Measurements from ENCODE around the gene CHCHD3.
A peak's percentile ranks its signal among the peaks of the same experiment; 100 is the strongest.

The CHCHD3 gene

DNA sequence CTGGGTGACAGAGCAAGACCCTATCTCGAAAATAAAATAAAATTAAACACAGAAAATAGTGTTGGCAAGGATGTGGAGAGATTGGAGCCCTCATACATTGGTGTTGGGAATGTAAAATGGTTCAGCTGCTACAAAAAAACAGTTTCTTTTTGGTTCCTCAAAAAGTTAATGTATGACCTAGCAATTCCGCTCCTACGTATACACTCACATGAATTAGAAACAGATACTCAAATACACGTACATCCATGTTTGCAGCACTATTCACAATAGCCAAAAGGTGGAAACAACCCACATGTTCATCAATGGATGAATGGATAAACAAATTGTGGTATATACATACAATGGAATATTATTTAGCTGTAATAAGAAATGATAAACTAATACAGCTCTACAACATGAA, 28.4 kb upstream of the CHCHD3 start:
- Histone ChIP-seq H3K27me3 (ENCODE audit: control insufficient read depth in 1 of 2, insufficient read depth in 2 of 2, low read length in 2 of 2) (no peaks in the 10 kb centered on the region), H3K36me3 (ENCODE audit: insufficient read depth, low read length) (no peaks in the 10 kb centered on the region), H3K9ac (ENCODE audit: low read length) (no peak overlapping the region), H3K9me3 (ENCODE audit: low read length) (no peaks in the 10 kb centered on the region), H3K27ac (ENCODE audit: low read depth, low read length) (no peak overlapping the region), H3K4me3 (ENCODE audit: low read depth in 1 of 2, low read length in 2 of 2) (no peak overlapping the region), H3K4me1 (ENCODE audit: insufficient read depth, low read length) (no peaks in the 10 kb centered on the region)

- no peaks in the 10 kb centered on the region for H3K36me3 ChIP-seq (ENCODE audit: insufficient read depth, low read length)
- H3K27ac ChIP-seq (ENCODE audit: low read depth, low read length) = no peak overlapping the region
- no peaks in the 10 kb centered on the region for H3K4me1 ChIP-seq (ENCODE audit: insufficient read depth, low read length)
- no peaks in the 10 kb centered on the region for H3K27me3 ChIP-seq (ENCODE audit: control insufficient read depth in 1 of 2, insufficient read depth in 2 of 2, low read length in 2 of 2)
- no peak overlapping the region for H3K9ac ChIP-seq (ENCODE audit: low read length)
- no peak overlapping the region for H3K4me3 ChIP-seq (ENCODE audit: low read depth in 1 of 2, low read length in 2 of 2)
- H3K9me3 ChIP-seq (ENCODE audit: low read length) = no peaks in the 10 kb centered on the region
Observed at GRCh38 chr7:133109816-133110215, 27.9 kb upstream of the CHCHD3 start.

DNA sequence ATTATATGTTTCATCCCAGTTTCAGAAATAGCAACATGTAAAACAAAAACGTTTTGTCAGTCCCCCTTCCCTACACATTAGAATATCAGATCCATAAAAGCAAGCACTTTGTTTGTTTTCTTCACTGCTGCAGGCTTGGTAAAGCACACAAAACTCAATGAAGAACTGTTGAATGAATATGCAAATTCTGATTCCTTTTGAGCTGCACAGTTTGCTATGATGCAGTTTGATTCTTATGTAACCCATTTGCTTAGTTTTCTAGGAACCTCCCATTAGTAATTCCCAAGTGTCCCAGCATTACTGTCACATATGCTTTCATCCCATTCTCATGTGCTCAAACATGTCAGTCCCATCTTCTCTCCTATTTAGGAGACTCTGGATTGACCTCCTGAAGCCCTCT, 26.1 kb upstream of the CHCHD3 start:
- H3K9me3 ChIP-seq (ENCODE audit: low read length) = no peaks in the 10 kb centered on the region
- no peak overlapping the region for H3K27ac ChIP-seq (ENCODE audit: low read depth, low read length)
- H3K4me3 ChIP-seq (ENCODE audit: low read depth in 1 of 2, low read length in 2 of 2) = no peak overlapping the region

GRCh38 chr7:133102276-133103060, 20.6 kb upstream of the CHCHD3 start:
- H3K27ac ChIP-seq (ENCODE audit: low read depth, low read length) = no peak overlapping the region
- no peak overlapping the region for H3K4me3 ChIP-seq (ENCODE audit: low read depth in 1 of 2, low read length in 2 of 2)
- H3K36me3 ChIP-seq (ENCODE audit: insufficient read depth, low read length) = no peaks in the 10 kb centered on the region
- H3K27me3 ChIP-seq (ENCODE audit: control insufficient read depth in 1 of 2, insufficient read depth in 2 of 2, low read length in 2 of 2) = no peaks in the 10 kb centered on the region
- no peaks in the 10 kb centered on the region for H3K4me1 ChIP-seq (ENCODE audit: insufficient read depth, low read length)
- H3K9ac ChIP-seq (ENCODE audit: low read length) = no peak overlapping the region
- no peaks in the 10 kb centered on the region for H3K9me3 ChIP-seq (ENCODE audit: low read length)

More for the DNA sequence above, 26.1 kb upstream of the CHCHD3 start:
- H3K4me1 ChIP-seq (ENCODE audit: insufficient read depth, low read length) = no peaks in the 10 kb centered on the region
- H3K27me3 ChIP-seq (ENCODE audit: control insufficient read depth in 1 of 2, insufficient read depth in 2 of 2, low read length in 2 of 2) = no peaks in the 10 kb centered on the region
- no peak overlapping the region for H3K9ac ChIP-seq (ENCODE audit: low read length)
- no peaks in the 10 kb centered on the region for H3K36me3 ChIP-seq (ENCODE audit: insufficient read depth, low read length)

DNA sequence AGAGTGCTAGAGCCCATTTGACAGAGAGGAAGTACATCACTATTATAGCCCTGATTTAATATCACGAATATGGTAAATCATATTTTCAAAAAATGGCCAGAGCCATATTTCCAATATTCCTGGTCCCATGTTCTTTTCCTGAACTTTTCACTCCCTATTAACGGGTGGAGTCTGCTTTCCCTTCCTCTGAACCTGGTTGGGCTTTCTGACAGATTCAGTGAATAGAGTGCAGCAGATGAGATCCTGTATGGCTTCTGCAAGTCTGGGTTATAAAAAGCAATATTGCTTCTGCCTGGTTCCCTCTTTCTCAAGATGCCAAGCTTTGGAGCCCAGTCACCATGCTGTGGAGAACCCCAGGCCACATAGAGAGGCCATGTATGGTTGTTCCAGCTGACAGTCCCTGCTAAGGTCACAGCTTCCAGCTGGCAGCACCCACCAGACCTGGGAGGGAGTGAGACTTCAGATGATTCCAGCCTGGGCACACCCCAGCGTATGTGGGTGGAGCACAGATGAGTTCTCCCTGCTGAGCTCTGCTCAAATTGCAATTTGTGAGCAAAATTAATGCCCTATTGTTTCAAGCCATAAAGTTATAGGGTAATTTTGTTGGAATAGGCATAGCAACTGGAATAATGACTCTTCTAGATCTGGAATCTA, 17.9 kb upstream of the CHCHD3 start:
- no peaks in the 10 kb centered on the region for H3K36me3 ChIP-seq (ENCODE audit: insufficient read depth, low read length)
- no peak overlapping the region for H3K27ac ChIP-seq (ENCODE audit: low read depth, low read length)
- H3K9ac ChIP-seq (ENCODE audit: low read length) = no peak overlapping the region
- no peaks in the 10 kb centered on the region for H3K27me3 ChIP-seq (ENCODE audit: control insufficient read depth in 1 of 2, insufficient read depth in 2 of 2, low read length in 2 of 2)
- no peak overlapping the region for H3K4me3 ChIP-seq (ENCODE audit: low read depth in 1 of 2, low read length in 2 of 2)
- no peaks in the 10 kb centered on the region for H3K4me1 ChIP-seq (ENCODE audit: insufficient read depth, low read length)
- no peaks in the 10 kb centered on the region for H3K9me3 ChIP-seq (ENCODE audit: low read length)

- Histone ChIP-seq H3K27me3 (ENCODE audit: control insufficient read depth in 1 of 2, insufficient read depth in 2 of 2, low read length in 2 of 2) (no peaks in the 10 kb centered on the region), H3K36me3 (ENCODE audit: insufficient read depth, low read length) (no peaks in the 10 kb centered on the region), H3K4me1 (ENCODE audit: insufficient read depth, low read length) (no peaks in the 10 kb centered on the region), H3K9me3 (ENCODE audit: low read length) (no peaks in the 10 kb centered on the region), H3K4me3 (ENCODE audit: low read depth in 1 of 2, low read length in 2 of 2) (no peak overlapping the region), H3K9ac (ENCODE audit: low read length) (no peak overlapping the region), H3K27ac (ENCODE audit: low read depth, low read length) (no peak overlapping the region)
Observed at GRCh38 chr7:133095119-133095671, 13.3 kb upstream of the CHCHD3 start.

GRCh38 chr7:133091943-133092464, 10.1 kb upstream of the CHCHD3 start:
- no peak overlapping the region for H3K27ac ChIP-seq (ENCODE audit: low read depth, low read length)
- H3K36me3 ChIP-seq (ENCODE audit: insufficient read depth, low read length) = no peaks in the 10 kb centered on the region
- no peak overlapping the region for H3K4me3 ChIP-seq (ENCODE audit: low read depth in 1 of 2, low read length in 2 of 2)
- H3K27me3 ChIP-seq (ENCODE audit: control insufficient read depth in 1 of 2, insufficient read depth in 2 of 2, low read length in 2 of 2) = no peaks in the 10 kb centered on the region
- no peak overlapping the region for H3K9ac ChIP-seq (ENCODE audit: low read length)
- H3K4me1 ChIP-seq (ENCODE audit: insufficient read depth, low read length) = no peaks in the 10 kb centered on the region
- no peaks in the 10 kb centered on the region for H3K9me3 ChIP-seq (ENCODE audit: low read length)

GRCh38 chr7:133082390-133082766, 488 bp upstream of the CHCHD3 start:
- Histone ChIP-seq H3K4me1 (ENCODE audit: insufficient read depth, low read length) (peaks cover 13% of the 10 kb centered on the region), H3K9ac (ENCODE audit: low read length) (no peak overlapping the region), H3K27me3 (ENCODE audit: control insufficient read depth in 1 of 2, insufficient read depth in 2 of 2, low read length in 2 of 2) (no peaks in the 10 kb centered on the region), H3K36me3 (ENCODE audit: insufficient read depth, low read length) (no peaks in the 10 kb centered on the region), H3K9me3 (ENCODE audit: low read length) (no peaks in the 10 kb centered on the region), H3K27ac (ENCODE audit: low read depth, low read length) (peak overlapping the region; percentile 83), H3K4me3 (ENCODE audit: low read depth in 1 of 2, low read length in 2 of 2) (peak overlapping the region in 1 of 2 donors; percentile 79)

DNA sequence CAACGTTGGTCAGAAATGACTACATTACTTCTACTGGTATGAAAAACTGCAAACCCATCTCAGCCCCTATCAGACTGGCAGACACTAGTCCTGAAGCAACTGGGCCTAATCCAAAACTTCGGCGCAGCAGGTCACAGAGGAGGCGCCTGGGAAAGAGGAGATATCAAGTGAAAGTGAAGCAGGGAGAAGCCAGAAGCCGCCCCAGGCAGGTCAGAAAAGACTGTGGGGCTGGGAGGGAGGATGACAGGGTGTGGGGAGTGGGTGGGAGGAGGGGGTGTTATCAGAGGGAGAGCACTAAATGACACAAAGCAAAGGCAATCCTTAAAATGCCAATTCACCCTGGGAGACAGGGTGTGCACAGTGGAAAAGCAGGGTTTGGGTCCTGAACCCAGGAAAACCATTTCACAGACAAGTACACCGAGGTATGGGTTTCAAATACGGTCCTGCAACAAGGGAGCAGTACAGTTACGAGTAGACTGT, 731 bp downstream of the CHCHD3 start:
- peak overlapping the region; percentile 72 for H3K9ac ChIP-seq (ENCODE audit: low read length)

DNA sequence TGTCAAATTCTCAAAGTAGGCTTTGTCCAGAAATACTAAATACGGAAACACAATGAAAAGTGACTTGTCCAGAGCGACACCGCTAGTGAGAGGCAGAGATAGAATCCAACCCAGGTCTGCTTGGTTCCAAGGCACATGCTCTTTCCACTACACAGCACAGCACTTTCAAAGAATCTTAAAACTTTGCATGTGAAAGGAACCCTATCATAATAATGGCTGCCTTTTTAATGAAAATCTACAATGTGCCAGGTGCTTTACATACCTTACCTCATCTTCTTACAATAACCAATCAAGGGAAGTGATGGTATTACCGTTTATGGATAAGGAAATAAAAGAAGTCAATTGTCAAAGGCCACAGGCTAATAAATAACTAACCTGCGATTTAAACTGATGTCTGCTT, 2.6 kb downstream of the CHCHD3 start:
- H3K36me3 ChIP-seq (ENCODE audit: insufficient read depth, low read length) = no peaks in the 10 kb centered on the region
- H3K4me3 ChIP-seq (ENCODE audit: low read depth in 1 of 2, low read length in 2 of 2) = no peak overlapping the region
- no peaks in the 10 kb centered on the region for H3K9me3 ChIP-seq (ENCODE audit: low read length)
- no peak overlapping the region for H3K9ac ChIP-seq (ENCODE audit: low read length)
- no peaks in the 10 kb centered on the region for H3K27me3 ChIP-seq (ENCODE audit: control insufficient read depth in 1 of 2, insufficient read depth in 2 of 2, low read length in 2 of 2)
- H3K27ac ChIP-seq (ENCODE audit: low read depth, low read length) = no peak overlapping the region
- peaks cover 13% of the 10 kb centered on the region for H3K4me1 ChIP-seq (ENCODE audit: insufficient read depth, low read length)

More for the DNA sequence above, 731 bp downstream of the CHCHD3 start:
- peak overlapping the region; percentile 79 to 92 for H3K4me3 ChIP-seq (ENCODE audit: low read depth in 1 of 2, low read length in 2 of 2)
- H3K27me3 ChIP-seq (ENCODE audit: control insufficient read depth in 1 of 2, insufficient read depth in 2 of 2, low read length in 2 of 2) = no peaks in the 10 kb centered on the region
- H3K4me1 ChIP-seq (ENCODE audit: insufficient read depth, low read length) = peaks cover 13% of the 10 kb centered on the region
- no peaks in the 10 kb centered on the region for H3K36me3 ChIP-seq (ENCODE audit: insufficient read depth, low read length)
- peak overlapping the region; percentile 83 for H3K27ac ChIP-seq (ENCODE audit: low read depth, low read length)
- no peaks in the 10 kb centered on the region for H3K9me3 ChIP-seq (ENCODE audit: low read length)

- Histone ChIP-seq H3K4me1 (ENCODE audit: insufficient read depth, low read length) (peaks cover 11% of the 10 kb centered on the region), H3K4me3 (ENCODE audit: low read depth in 1 of 2, low read length in 2 of 2) (no peak overlapping the region), H3K9me3 (ENCODE audit: low read length) (no peaks in the 10 kb centered on the region), H3K27ac (ENCODE audit: low read depth, low read length) (no peak overlapping the region), H3K9ac (ENCODE audit: low read length) (no peak overlapping the region), H3K27me3 (ENCODE audit: control insufficient read depth in 1 of 2, insufficient read depth in 2 of 2, low read length in 2 of 2) (no peaks in the 10 kb centered on the region), H3K36me3 (ENCODE audit: insufficient read depth, low read length) (no peaks in the 10 kb centered on the region)
Observed at GRCh38 chr7:133077394-133077793, 4.5 kb downstream of the CHCHD3 start.
